GM21515 (cell line): ENCODE measurements around the gene FANCL.
"Not testable (repeated sequence)": the region's sequence is repeated elsewhere in the genome, so short reads cannot be mapped to it uniquely, and the experiment has no call there.

Experiments
- ATAC-seq: cut with Tn5 transposase; IDR thresholded peaks from one replicate; pipeline ENCODE4 v1.9.1; 2021; ENCODE audit not compliant: unreplicated experiment

The FANCL gene

DNA sequence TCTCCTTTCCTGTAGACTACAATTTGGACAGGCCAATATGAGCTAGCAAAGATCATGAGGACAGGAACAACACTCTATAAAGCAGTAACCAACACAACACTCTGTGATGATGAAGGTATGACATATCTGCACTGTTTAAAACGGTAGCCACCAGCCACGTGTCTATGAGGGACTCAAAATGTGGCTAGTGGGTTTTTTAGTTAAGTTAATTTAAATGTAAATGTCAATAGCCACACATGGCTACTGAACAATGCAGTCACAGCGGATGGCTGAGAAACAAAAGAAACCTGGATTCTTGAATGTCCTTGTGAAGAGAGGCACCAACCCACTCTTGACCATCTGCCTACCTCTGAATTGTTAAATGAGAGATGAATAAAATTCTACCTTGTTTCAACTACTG lies 33.9 kb downstream of the FANCL start:
- no peak for ATAC-seq

DNA sequence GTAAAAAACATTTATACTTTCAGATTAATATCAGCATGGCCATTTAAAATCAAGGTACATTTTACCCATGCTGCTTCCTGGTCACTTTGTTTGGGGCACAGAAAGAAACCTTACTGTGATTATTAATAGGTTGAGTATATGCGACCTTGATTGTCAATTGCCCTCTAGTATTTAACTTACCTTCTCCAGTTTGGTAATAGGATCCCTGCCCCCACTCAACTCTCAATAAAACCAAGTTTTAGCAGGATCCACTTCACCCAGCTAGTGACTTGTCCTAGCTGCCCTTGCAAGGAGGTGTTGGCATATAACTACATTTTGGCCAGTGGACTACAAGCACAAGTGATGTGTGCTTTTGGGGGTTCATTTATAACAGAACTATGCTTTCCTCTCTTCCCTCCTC lies 34.3 kb downstream of the FANCL start:
- ATAC-seq = no peak

DNA sequence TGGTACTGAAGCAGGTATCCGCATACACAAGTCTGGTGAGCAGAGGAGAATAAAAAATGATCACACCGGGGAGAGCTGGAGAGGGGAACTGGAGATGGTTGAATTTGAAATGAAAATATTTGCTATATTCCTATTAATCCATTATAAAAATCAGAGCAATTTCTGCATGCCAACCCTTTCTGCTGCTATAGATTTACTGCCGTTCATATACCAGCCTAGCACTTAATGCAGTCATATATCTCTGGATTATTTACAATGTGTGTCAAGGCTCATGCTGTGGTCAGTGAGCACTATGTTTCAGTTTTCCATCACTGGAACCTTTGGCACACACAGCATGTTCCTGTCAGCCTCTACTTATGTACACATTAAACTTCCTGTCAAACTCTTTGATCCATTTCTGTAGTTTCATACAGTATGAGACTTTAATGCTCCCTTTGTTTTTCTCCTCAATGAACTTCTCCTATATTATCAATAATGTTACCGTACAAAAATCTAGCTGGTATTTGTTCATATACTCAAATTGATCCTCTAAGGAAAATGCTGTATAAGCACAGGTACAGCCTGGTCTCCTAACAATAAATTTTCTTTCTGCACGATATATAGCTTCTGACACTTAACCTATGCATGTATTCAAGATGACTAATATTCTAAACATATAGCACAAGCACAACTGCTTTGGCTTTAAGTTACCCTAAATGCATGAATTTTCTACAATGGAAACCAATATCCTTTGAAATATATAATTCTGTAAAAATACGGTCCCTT lies 36.7 kb downstream of the FANCL start:
- no peak for ATAC-seq

DNA sequence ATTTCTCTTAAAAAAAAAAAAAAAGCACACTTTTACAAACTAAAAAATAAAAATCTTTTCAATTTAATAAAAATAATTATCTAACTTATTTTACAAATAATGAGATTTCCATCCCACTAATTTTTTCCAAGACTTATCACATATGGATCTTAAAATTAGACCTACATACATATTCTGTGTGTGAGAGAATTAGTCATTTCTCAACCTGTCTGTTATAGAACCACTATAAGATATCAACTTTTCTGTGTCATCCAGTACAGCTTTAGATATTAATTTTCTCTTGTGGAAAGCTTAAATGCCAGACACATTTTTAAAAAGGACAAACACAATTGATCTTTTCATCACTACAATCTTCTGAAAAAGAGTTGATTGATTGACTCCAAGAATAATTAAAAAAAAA lies 38.1 kb downstream of the FANCL start:
- no peak for ATAC-seq

DNA sequence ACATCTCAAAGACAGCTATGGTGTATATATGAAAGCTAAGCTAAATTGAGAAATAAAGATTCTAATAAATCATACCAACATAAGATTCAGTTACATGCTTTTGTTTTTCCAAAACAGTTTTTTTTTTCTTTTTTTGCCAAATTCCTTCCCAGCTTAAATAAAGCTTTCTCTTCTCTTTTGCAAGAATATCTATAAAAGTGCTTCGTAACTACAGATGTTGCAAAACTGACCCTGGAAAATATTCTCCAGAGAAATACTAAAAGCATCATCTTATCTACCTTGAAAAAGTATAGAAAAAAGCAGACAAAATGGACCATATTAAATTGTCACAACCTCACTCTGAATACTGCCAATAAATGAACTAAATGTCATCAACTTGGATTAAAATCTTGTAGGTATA lies 38.7 kb downstream of the FANCL start:
- ATAC-seq = no peak

DNA sequence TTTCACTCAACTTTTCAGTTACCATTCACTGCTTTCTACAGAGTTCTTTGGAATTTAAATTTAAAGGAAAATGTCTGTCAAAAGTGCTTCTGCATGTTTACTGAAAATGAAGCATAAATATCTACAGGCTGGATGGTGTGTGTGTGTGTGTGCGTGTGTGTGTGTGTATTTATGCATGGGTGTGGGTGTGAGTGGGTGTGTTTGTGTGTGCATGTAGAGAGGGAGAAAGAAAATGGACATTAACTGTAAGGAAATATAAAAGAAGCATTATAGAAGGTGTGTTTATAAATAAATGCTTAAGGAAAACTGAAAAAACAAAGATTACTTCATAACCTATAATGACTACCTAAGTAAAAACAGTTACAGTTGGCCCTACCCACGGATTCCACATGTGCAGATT lies 43.2 kb downstream of the FANCL start:
- ATAC-seq = no peak

DNA sequence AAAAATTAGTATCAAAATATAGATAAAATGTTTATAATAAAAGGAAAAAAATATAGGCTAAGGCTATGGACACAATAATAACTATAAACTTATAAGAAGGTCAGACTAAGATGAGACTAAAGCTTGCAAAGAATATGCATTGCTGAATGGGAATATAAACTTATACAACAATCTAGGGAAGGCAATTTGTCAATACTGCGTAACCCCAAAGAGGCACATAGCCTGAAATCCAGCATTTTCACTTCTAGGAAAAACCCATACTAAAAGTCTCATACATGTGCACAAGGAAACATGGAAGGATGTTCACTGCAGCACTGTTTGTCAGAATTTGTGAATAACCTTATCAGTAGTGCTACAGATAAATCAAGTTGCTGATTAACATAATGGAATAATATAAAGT lies 45.5 kb downstream of the FANCL start:
- ATAC-seq = no peak

DNA sequence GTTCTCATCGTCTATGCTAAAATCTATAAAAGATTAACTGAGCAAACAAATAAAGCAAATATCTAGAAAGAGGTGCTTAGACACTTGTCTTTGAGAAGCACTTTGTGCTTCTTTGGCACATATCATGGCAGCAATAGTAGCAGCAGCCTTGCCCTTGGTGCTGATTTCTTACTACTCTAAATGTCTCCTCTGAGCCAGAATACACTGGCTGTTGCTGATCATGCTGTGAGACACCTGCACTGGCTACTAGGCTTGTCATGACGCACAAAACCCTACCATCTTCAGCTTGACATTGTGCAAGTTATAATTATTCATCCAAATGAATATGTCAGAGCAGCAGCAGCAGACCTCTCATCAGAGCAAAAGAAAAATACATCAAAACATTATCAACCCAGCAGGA lies 46.7 kb downstream of the FANCL start:
- ATAC-seq = no peak

DNA sequence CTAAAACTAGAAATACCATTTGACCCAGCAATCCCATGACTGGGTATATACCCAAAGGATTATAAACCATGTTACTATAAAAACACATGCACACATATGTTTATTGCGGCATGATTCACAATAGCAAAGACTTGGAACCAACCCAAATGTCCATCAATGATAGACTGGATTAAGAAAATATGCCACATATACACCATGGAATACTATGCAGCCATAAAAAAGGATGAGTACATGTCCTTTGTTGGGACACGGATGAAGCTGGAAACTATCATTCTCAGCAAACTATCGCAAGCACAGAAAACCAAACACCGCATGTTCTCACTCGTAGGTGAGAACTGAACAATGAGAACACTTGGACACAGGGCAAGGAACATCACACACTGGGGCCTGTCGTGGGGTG lies 54.1 kb downstream of the FANCL start:
- ATAC-seq = not testable (repeated sequence)

DNA sequence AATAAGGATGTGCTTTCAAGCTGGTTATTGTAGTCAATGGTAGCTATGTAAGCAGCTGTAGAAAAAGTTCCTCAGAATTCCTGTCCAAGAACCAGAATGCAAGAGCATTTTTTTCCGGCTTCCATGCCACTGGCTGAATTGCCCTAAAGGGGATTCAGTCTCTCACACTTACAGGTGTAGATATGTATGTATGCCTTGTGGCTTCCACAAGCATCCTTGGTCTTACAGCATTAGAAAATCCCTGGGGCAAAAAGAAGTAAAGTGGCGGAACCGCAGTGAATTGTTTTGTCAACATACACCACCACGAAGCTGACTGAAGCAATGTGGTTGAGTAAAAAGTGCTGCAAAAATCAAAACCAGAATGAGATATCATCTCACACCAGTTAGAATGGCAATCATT lies 54.6 kb downstream of the FANCL start:
- no peak for ATAC-seq

DNA sequence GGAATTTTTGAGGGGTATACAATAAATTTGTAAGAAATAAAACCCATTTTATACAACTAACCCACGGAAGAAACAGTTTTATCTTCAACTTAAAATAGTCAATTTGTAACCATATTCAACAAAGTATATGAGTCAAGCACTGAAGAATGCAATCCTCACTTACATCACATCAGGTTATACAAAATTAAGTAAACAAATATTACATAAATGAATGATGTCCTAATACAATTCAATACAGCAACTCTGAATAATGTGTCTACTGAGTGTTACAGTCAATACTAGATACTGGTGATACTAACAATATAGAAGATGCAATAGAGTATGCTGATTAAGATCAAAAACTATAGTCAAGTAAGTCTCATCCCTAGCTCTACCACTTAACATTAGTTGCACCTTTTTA lies 58.6 kb downstream of the FANCL start:
- ATAC-seq = no peak

DNA sequence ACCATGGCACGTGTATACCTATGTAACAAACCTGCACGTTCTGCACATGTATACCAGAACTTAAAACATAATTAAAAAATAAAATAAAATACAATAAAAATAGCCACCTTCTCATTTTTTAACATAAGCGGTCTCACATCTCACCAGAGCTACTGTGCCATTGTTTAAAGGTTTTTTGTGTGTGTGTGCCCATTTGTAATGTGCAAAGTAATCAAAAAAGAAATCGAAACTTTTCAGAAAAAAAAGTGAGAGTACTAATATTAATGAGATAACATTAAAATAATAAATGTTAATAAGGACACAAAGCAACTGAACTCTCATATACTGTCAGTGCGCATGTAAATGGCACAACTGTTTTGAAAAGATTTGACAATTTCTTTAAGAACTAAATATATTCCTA lies 60.5 kb downstream of the FANCL start:
- ATAC-seq = no peak

DNA sequence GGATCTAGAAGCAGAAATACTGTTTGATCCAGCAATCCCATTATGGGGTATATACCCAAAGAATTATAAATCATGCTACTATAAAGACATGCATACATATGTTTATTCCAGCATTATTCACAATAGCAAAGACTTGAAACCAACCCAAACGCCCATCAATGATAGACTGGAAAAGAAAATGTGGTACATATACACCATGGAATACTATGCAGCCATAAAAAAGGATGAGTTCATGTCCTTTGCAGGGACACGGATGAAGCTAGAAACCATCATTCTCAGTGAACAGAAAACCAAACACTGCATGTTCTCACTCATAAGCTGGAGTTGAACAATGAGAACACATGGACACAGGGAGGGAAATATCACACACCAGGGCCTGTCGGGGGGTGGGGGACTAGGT lies 61.0 kb downstream of the FANCL start:
- not testable (repeated sequence) for ATAC-seq

DNA sequence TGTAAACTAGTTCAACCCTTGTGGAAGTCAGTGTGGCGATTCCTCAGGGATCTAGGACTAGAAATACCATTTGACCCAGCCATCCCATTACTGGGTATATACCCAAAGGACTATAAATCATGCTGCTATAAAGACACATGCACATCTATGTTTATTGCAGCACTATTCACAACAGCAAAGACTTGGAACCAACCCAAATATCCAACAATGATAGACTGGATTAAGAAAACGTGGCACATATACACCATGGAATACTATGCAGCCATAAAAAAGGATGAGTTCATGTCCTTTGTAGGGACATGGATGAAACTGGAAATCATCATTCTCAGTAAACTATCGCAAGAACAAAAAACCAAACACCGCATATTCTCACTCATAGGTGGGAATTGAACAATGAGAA lies 63.9 kb downstream of the FANCL start:
- not testable (repeated sequence) for ATAC-seq

DNA sequence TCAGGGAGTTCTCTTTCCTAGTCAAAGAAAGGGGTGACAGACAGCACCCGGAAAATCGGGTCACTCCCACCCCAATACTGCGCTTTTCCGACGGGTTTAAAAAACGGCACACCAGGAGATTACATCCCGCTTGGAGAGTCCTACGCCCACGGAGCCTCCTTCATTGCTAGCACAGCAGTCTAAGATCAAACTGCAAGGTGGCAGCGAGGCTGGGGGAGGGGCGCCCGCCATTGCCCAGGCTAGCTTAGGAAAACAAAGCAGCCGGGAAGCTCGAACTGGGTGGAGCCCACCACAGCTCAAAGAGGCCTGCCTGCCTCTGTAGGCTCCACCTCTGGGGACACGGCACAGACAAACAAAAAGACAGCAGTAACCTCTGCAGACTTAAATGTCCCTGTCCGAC lies 69.3 kb downstream of the FANCL start:
- ATAC-seq = not testable (repeated sequence)

DNA sequence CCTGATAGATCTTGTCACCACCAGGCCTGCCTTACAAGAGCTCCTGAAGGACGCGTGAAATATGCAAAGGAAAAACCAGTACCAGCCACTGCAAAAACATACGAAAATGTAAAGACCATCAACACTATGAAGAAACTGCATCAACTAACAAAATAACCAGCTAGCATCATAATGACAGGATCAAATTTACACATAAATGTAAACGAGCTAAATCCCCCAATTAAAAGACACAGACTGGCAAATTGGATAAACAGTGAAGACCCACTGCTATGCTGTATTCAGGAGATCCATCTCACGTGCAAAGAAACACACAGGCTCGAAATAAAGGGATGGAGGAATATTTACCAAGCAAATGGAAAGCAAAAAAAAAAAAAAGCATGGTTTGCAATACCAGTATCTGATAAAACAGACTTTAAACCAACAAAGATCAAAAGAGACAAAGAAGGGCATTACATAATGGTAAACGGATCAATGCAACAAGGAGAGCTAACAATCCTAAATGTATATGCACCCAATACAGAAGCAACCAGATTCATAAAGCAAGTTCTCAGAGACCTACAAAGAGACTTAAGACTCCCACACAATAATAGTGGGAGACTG lies 70.7 kb downstream of the FANCL start:
- ATAC-seq = not testable (repeated sequence)

DNA sequence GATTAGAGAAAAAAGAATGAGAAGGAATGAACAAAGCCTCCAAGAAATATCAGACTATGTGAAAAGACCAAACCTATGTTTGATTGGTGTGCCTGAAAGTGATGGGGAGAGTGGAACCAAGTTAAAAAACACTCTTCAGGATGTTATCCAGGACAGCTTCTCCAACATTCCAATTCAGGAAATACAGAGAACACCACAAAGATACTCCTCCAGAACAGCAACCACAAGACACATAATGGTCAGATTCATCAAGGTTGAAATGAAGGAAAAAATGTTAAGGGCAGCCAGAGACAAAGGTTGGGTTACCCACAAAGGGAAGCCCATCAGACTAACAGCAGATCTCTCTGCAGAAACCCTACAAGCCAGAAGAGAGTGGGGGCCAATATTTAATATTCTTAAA lies 71.3 kb downstream of the FANCL start:
- ATAC-seq = not testable (repeated sequence)

DNA sequence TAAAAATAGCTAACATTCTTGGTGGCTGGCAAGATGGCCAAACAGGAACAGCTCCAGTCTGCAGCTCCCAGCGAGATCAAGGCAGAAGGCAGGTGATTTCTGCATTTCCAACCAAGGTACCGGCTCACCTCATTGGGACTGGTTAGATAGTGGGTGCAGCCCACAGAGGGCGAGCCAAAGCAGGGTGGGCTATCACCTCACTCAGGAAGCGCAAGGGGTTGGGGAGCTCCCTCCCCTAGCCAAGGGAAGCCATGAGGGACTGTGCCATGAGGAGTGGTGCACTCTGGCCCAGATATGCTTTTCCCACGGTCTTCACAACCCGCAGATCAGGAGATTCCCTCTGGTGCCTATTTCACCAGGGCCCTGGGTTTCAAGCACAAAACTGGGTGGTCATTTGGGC lies 73.0 kb downstream of the FANCL start:
- not testable (repeated sequence) for ATAC-seq

DNA sequence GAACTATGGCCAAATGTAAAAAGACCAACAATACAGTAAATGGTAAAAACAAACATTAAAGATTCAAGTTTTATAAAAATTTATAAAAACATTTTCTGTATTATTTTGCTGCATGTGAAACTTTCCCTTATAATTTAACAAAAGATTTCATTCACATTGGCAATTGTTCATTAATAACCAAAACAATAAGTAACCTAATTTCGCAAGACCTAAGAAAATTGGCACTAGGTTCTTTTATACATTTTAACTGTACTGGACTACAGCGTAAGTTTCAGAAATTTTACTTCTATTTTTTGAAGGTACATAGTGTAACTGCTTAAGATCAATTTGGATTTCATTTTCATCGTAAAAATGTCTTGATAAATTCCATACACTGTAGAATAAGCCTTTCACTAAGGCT lies 77.2 kb downstream of the FANCL start:
- ATAC-seq = no peak

DNA sequence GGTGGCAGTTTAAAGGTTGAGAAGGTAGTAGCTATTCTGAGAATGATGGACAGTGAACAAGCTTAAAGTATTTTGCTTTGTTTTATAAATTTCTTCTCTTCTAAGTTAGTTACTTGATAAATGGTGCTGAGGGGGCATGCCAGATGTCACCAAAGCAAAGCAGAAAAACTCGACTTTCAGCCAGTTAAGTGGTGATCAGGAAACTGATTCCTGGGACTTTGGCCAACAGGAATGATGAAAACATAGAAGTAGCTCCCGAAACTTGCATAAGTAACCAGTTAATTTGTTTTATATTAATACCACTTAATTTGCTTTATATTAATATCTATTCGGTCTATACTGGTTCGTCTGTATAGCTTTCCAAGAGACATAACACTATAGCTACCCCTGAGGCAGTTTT lies 82.6 kb downstream of the FANCL start:
- ATAC-seq = no peak

DNA sequence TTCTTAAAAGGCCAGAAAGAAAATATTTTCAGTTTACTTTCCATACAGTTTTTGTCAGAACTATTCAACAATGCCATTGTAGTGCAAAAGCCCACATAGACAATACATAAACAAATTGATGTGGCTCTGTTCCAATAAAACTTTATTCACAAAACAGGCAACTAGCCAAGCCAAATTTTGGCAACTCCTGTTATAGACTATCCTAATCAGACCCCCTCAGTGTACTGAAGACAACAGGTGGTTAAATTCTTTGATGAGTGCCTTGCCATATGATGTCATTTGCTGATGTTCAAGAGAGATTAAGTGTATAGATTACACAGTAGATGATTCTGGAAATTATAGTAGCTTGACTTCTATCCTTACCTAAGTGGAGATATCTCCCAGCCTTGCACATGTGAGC lies 83.4 kb downstream of the FANCL start:
- no peak for ATAC-seq

DNA sequence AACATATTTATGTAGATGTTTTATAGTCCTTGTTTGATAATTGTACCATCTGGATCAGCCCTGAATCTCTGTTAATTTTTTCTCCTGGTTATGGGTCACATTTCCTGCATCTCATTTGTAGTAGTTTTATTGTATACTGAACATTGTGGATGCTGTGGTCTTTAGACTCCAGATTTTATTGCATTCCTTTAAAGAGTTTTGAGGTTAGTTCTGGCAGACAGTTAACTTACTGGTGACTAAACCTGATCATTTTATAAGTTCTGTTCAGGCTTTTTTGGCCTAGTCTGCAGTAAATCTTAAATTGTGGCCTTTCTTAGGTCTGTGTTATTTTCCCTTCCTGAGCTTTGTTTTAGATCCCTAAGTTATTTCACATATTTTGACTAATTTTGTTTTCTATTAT lies 84.3 kb downstream of the FANCL start:
- no peak for ATAC-seq
